Naive thymus-derived CD8-positive, alpha-beta T cell (primary cell): ENCODE results near the gene COL6A2. TPM values are rescaled to one million over a fixed set of nuclear protein-coding genes. Genes with fewer than 3 reads are reported as not detected.

Experiments
- ATAC-seq, 2 donors: fragments of 150-1000 bp; cut with Tn5 transposase in 1 of 2; sonication (Bioruptor Pico), chemical (Tn5 transposase) in 1 of 2; 1 replicate in 1 of 2; 2 replicates in 1 of 2; pipeline ENCODE4 v1.10.0; 2021; ENCODE audit warnings: mild to moderate bottlenecking in 2 of 2, moderate library complexity in 2 of 2
- POLR2A ChIA-PET: fragments of 350-600 bp; sonication (Branson Sonifier 250); formaldehyde crosslinking; loops from one replicate; lab custom pipeline; 2021; ENCODE audit warnings: antibody characterized with exemption; lab: Charles Lee
- DNase-seq, 10 donors: peaks; one replicate each; pipeline versions ENCODE4 v3.0.0 to v3.0.0-alpha.2; 2020 to 2022
- H3K27ac Mint-ChIP-seq, 10 donors: one replicate each; pipeline ENCODE4 v1.8.0; 2020 to 2022; ENCODE audit warnings: mild to moderate bottlenecking in 10 of 10, mixed read lengths in 10 of 10, moderate library complexity in 4 of 10, inconsistent platforms in 1 of 10
- H3K27me3 Mint-ChIP-seq, 5 donors: one replicate each; pipeline ENCODE4 v1.8.0; 2021 to 2022; ENCODE audit warnings: mixed read lengths in 5 of 5
- H3K36me3 Mint-ChIP-seq, 3 donors: one replicate each; pipeline ENCODE4 v1.8.0; 2020 to 2022; ENCODE audit warnings: mixed read lengths in 3 of 3, mild to moderate bottlenecking in 2 of 3, inconsistent platforms in 1 of 3
- H3K4me1 Mint-ChIP-seq, 4 donors: one replicate each; pipeline ENCODE4 v1.8.0; 2021 to 2022; ENCODE audit warnings: mixed read lengths in 4 of 4
- H3K4me3 Mint-ChIP-seq, 10 donors: one replicate each; pipeline ENCODE4 v1.8.0; 2020 to 2022; ENCODE audit warnings: mild to moderate bottlenecking in 10 of 10, mixed read lengths in 10 of 10, moderate library complexity in 6 of 10, inconsistent platforms in 1 of 10
- H3K9me3 Mint-ChIP-seq, 9 donors: one replicate each; pipeline ENCODE4 v1.8.0; 2020 to 2022; ENCODE audit warnings: mixed read lengths in 9 of 9, mild to moderate bottlenecking in 3 of 9, inconsistent platforms in 1 of 9, moderate library complexity in 1 of 9
- polyA plus RNA-seq, 3 donors: library from polyadenylated mRNA; unstranded; fragments of 300-500 nt; fragmentation: Illumina TruSeq; gene quantifications; one replicate each; pipeline ENCODE4 v1.2.3, GENCODE V29; 2021
- total RNA-seq, 8 experiments: library from RNA in 2 of 8; stranded (reverse) in 2 of 8; gene quantifications; one replicate each; pipeline ENCODE4 v1.2.3 and lab custom pipeline; 2021 to 2026

The COL6A2 gene
- total and polyA plus RNA-seq, 5 experiments from 2014 or later, result 3.8 to 98.8 (median 13.4) TPM

- ATAC-seq, result no peak
Measured at GRCh38 chr21:46093668-46094400, 4.1 kb upstream of the COL6A2 start.

DNA sequence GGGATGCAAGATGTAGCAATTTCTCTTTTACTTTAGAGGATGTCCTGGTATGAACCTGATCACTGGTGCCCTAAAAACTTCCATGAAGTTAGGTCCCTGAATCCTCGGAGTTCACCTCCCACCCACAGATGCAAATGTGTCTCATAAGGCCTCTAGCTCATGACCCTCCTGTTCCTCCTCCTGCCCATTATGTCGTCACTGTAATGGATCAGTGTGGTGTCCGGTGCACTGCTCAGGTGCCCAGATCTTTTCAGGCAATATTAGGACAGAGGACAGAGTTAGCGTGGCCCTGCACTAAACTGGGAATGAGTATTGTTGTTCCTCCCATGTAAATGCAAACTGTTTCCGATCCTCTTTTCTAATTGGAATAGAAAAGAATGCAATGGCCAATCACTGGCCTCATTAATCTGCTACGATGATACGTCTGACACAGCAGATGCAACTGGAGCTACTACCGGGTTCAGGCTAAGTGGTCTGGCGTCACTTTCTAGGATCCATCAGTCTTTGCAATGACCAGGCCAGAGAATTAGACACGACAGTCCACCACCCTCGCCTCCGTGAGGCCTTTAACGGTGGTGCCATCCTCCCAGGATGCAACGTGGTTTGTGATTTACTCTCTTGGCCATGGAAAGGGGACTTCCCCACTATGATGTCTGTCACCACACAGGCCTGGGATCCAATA lies 3.4 kb upstream of the COL6A2 start:
- Mint-ChIP-seq H3K27ac (peak overlapping the region in 6 of 10 donors; percentile 31 to 73 (median 68)), H3K4me1 (peaks cover 6 to 14% (median 8%) of the 10 kb centered on the region in 4 donors), H3K27me3 (peaks cover 0 to 2% (median 0%) of the 10 kb centered on the region in 5 donors), H3K4me3 (no peak overlapping the region), H3K36me3 (no peaks in the 10 kb centered on the region), H3K9me3 (peaks cover 0 to 18% (median 2%) of the 10 kb centered on the region in 9 donors)
- POLR2A ChIA-PET, result no interaction called here
- DNase-seq, result peak in 1 of 10 donors; percentile 10
- ATAC-seq, result no peak

More at GRCh38 chr21:46093668-46094400, 4.1 kb upstream of the COL6A2 start:
- Mint-ChIP-seq H3K36me3 (peaks cover 0 to under 1% (median 0%) of the 10 kb centered on the region in 3 donors), H3K4me1 (peaks cover 4 to 14% (median 8%) of the 10 kb centered on the region in 4 donors), H3K4me3 (no peak overlapping the region), H3K9me3 (peaks cover 0 to 20% (median 2%) of the 10 kb centered on the region in 9 donors), H3K27me3 (peaks cover 0 to 2% (median 0%) of the 10 kb centered on the region in 5 donors), H3K27ac (peak overlapping the region in 6 of 10 donors; percentile 31 to 73 (median 68))
- DNase-seq, result peak in 1 of 10 donors; percentile 17
- POLR2A ChIA-PET, result no interaction called here

GRCh38 chr21:46095083-46095719 lies 2.7 kb upstream of the COL6A2 start:
- Mint-ChIP-seq H3K4me3 (no peak overlapping the region), H3K9me3 (peaks cover 0 to 14% (median 2%) of the 10 kb centered on the region in 9 donors), H3K27ac (peak overlapping the region in 2 of 10 donors; percentile 1 to 54), H3K36me3 (no peaks in the 10 kb centered on the region), H3K27me3 (peaks cover 0 to 6% (median 0%) of the 10 kb centered on the region in 5 donors), H3K4me1 (peaks cover 6 to 14% (median 10%) of the 10 kb centered on the region in 4 donors)
- POLR2A ChIA-PET, result no interaction called here
- ATAC-seq, result no peak
- peak in 1 of 10 donors; percentile 3 for DNase-seq

GRCh38 chr21:46095814-46096595 lies 1.9 kb upstream of the COL6A2 start:
- peaks cover 6 to 18% (median 14%) of the 10 kb centered on the region in 4 donors for H3K4me1 Mint-ChIP-seq
- peak overlapping the region; percentile 9 to 84 (median 64) for H3K4me3 Mint-ChIP-seq
- peak overlapping the region in 8 of 10 donors; percentile 19 to 86 (median 58) for H3K27ac Mint-ChIP-seq
- peaks cover 0 to 14% (median 7%) of the 10 kb centered on the region in 5 donors for H3K27me3 Mint-ChIP-seq
- H3K9me3 Mint-ChIP-seq, result peaks cover 0 to 6% (median 0%) of the 10 kb centered on the region in 9 donors
- no peaks in the 10 kb centered on the region for H3K36me3 Mint-ChIP-seq
- ATAC-seq (no peak), DNase-seq (no peak)
- POLR2A ChIA-PET, result no interaction called here

- peaks cover 0 to 5% (median 0%) of the 10 kb centered on the region in 9 donors for H3K9me3 Mint-ChIP-seq
- H3K36me3 Mint-ChIP-seq, result no peaks in the 10 kb centered on the region
- H3K27me3 Mint-ChIP-seq, result peaks cover 0 to 17% (median 8%) of the 10 kb centered on the region in 5 donors
- POLR2A ChIA-PET, result interaction anchor here (1.0 kb wide), 1 partner anchor 123 kb away, joined by 7 read pairs; no protein-coding TSS in a partner anchor
- DNase-seq (peak in 2 of 10 donors; percentile 4 to 14), ATAC-seq (no peak)
- H3K27ac Mint-ChIP-seq, result peak overlapping the region; percentile 5 to 93 (median 61)
- H3K4me1 Mint-ChIP-seq, result peaks cover 6 to 18% (median 13%) of the 10 kb centered on the region in 4 donors
- H3K4me3 Mint-ChIP-seq, result peak overlapping the region; percentile 47 to 84 (median 64)
Measured at GRCh38 chr21:46096596-46097335, 1.1 kb upstream of the COL6A2 start.

- ATAC-seq, result peak; percentile 39 to 59
- POLR2A ChIA-PET, result interaction anchor here (0.7 to 1.6 kb wide), 5 partner anchors 33 to 327 kb away, joined by 3 to 10 read pairs (median 3); no protein-coding TSS in a partner anchor
- DNase-seq, result peak in 7 of 10 donors; percentile 15 to 62 (median 32)
- Mint-ChIP-seq H3K9me3 (peaks cover 4 to 19% (median 12%) of the 10 kb centered on the region in 9 donors), H3K27me3 (peaks cover 0 to 34% (median 18%) of the 10 kb centered on the region in 5 donors), H3K4me3 (peak overlapping the region; percentile 60 to 85 (median 76)), H3K4me1 (peaks cover 6 to 18% (median 13%) of the 10 kb centered on the region in 4 donors), H3K27ac (peak overlapping the region in 2 of 10 donors; percentile 31 to 65), H3K36me3 (peaks cover 3 to 13% (median 8%) of the 10 kb centered on the region in 3 donors)
Measured at GRCh38 chr21:46098303-46099141, 610 bp downstream of the COL6A2 start.

GRCh38 chr21:46099476-46099875 lies 1.6 kb downstream of the COL6A2 start:
- peaks cover 5 to 23% (median 15%) of the 10 kb centered on the region in 3 donors for H3K36me3 Mint-ChIP-seq
- peak overlapping the region in 1 of 10 donors; percentile 38 for H3K27ac Mint-ChIP-seq
- H3K4me3 Mint-ChIP-seq, result peak overlapping the region in 9 of 10 donors; percentile 60 to 82 (median 76)
- peak in 6 of 10 donors; percentile 10 to 62 (median 24) for DNase-seq
- peaks cover 6 to 16% (median 12%) of the 10 kb centered on the region in 4 donors for H3K4me1 Mint-ChIP-seq
- POLR2A ChIA-PET, result interaction anchor here (0.7 to 1.6 kb wide), 4 partner anchors 126 to 327 kb away, joined by 3 to 10 read pairs (median 4); no protein-coding TSS in a partner anchor
- peak in 1 of 2 donors; percentile 26 for ATAC-seq
- peaks cover 0 to 44% (median 18%) of the 10 kb centered on the region in 5 donors for H3K27me3 Mint-ChIP-seq
- peaks cover 6 to 28% (median 19%) of the 10 kb centered on the region in 9 donors for H3K9me3 Mint-ChIP-seq

GRCh38 chr21:46100020-46100419 lies 2.1 kb downstream of the COL6A2 start:
- peaks cover 7 to 31% (median 21%) of the 10 kb centered on the region in 9 donors for H3K9me3 Mint-ChIP-seq
- peaks cover 6 to 16% (median 12%) of the 10 kb centered on the region in 4 donors for H3K4me1 Mint-ChIP-seq
- DNase-seq, result no peak
- peaks cover 0 to 46% (median 18%) of the 10 kb centered on the region in 5 donors for H3K27me3 Mint-ChIP-seq
- no peak for ATAC-seq
- peak overlapping the region; percentile 27 to 69 (median 58) for H3K4me3 Mint-ChIP-seq
- H3K36me3 Mint-ChIP-seq, result peaks cover 5 to 23% (median 16%) of the 10 kb centered on the region in 3 donors
- POLR2A ChIA-PET, result no interaction called here
- peak overlapping the region in 4 of 10 donors; percentile 16 to 73 (median 50) for H3K27ac Mint-ChIP-seq

DNA sequence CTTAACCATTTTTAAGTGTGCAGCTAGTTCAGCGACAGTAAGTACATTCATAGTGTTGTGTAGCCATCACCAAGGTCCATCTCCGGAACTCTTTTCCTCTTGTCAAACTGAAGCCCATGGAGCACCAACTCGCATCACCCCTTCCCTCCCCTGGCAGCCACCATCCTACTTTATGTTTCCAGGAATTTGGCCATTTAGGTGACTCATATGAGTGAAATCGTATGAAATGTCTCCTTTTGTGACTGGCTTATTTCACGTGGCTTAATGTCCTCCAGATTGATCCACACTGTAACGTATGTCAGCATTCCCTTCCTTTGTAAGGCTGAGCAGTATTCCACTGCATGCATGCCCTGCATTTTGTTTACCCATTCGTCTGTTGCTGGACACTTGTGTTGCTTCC lies 2.5 kb downstream of the COL6A2 start:
- POLR2A ChIA-PET, result no interaction called here
- Mint-ChIP-seq H3K4me1 (peaks cover 6 to 15% (median 12%) of the 10 kb centered on the region in 4 donors), H3K9me3 (peaks cover 7 to 33% (median 21%) of the 10 kb centered on the region in 9 donors), H3K27me3 (peaks cover 0 to 46% (median 18%) of the 10 kb centered on the region in 5 donors), H3K36me3 (peaks cover 5 to 23% (median 16%) of the 10 kb centered on the region in 3 donors), H3K4me3 (peak overlapping the region; percentile 1 to 69 (median 41)), H3K27ac (peak overlapping the region in 2 of 10 donors; percentile 4 to 76)
- peak in 1 of 10 donors; percentile 3 for DNase-seq
- no peak for ATAC-seq

GRCh38 chr21:46100906-46101305 lies 3.0 kb downstream of the COL6A2 start:
- peaks cover 0 to 46% (median 18%) of the 10 kb centered on the region in 5 donors for H3K27me3 Mint-ChIP-seq
- peak overlapping the region in 6 of 10 donors; percentile 12 to 69 (median 46) for H3K4me3 Mint-ChIP-seq
- peaks cover 6 to 13% (median 11%) of the 10 kb centered on the region in 4 donors for H3K4me1 Mint-ChIP-seq
- H3K9me3 Mint-ChIP-seq, result peaks cover 7 to 38% (median 21%) of the 10 kb centered on the region in 9 donors
- ATAC-seq (no peak), DNase-seq (no peak)
- H3K27ac Mint-ChIP-seq, result peak overlapping the region in 2 of 10 donors; percentile 4 to 76
- POLR2A ChIA-PET, result no interaction called here
- peaks cover 5 to 23% (median 20%) of the 10 kb centered on the region in 3 donors for H3K36me3 Mint-ChIP-seq
